ENCODE measurements around the gene HDGF. TPM values are rescaled to one million over a fixed set of nuclear protein-coding genes. Genes with fewer than 3 reads are reported as not detected.

The HDGF gene
- total RNA-seq, result 10 to 100 TPM; 78.2 to 97.7 TPM
- 133 TPM for polyA plus RNA-seq (ENCODE audit: insufficient read depth, low read depth, low replicate concordance)
- long read RNA-seq, donor 1, transcript HDGF-201 (6 exons, 2,380 nt), result major isoform, 25 of 34 reads
- long read RNA-seq, donor 1, partial matches to known transcripts, result 5 of 34 reads
- long read RNA-seq, donor 1, other reads (novel, unspliced or antisense), result 0 of 34 reads
- long read RNA-seq, donor 2, transcript HDGF-201 (6 exons, 2,380 nt), result major isoform, 13 of 20 reads
- long read RNA-seq, donor 2, partial matches to known transcripts, result 6 of 20 reads
- long read RNA-seq, donor 2, other reads (novel, unspliced or antisense), result 0 of 20 reads

DNA sequence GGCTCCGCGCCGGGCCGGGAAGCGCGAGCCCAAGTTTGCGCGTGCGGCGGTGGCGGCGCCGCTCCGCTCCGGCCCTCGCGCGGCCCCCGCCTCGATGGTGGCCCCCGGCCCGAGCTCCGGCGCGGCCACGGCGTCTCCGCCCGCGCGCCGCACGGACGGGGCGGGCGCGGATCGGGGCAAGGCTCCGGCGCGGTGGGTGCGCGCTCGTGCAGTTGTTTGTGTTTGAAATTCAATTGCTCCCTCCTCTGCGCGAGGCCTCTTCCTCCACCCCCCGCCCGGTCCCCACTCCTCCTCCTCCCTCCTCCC lies at the start of gene HDGF:
Gene HDGF, minus strand, starts transcription at position 225 of the 306 bp plus-strand sequence. CDS start 246 bp downstream, outside the sequence.
- 0% methylated on average over 1 to 22 of the region's 48 CpGs for WGBS, 2 donors
- intact Hi-C loops (cut with DNase I; ENCODE audit: low total_unique reads), result no loop called here
- Histone ChIP-seq H3K9me3 (no peaks in the 10 kb centered on the region), H3K27me3 (no peaks in the 10 kb centered on the region), H3K4me1 (peaks cover 46% of the 10 kb centered on the region), H3K36me3 (ENCODE audit: low read depth, missing control alignments) (no peaks in the 10 kb centered on the region), H3K27ac (peak within 1 kb of the TSS; percentile 97), H3K4me3 (peak within 1 kb of the TSS; percentile 78 to 99)
- no peak for DNase-seq
- TF ChIP-seq, protein P1, sequence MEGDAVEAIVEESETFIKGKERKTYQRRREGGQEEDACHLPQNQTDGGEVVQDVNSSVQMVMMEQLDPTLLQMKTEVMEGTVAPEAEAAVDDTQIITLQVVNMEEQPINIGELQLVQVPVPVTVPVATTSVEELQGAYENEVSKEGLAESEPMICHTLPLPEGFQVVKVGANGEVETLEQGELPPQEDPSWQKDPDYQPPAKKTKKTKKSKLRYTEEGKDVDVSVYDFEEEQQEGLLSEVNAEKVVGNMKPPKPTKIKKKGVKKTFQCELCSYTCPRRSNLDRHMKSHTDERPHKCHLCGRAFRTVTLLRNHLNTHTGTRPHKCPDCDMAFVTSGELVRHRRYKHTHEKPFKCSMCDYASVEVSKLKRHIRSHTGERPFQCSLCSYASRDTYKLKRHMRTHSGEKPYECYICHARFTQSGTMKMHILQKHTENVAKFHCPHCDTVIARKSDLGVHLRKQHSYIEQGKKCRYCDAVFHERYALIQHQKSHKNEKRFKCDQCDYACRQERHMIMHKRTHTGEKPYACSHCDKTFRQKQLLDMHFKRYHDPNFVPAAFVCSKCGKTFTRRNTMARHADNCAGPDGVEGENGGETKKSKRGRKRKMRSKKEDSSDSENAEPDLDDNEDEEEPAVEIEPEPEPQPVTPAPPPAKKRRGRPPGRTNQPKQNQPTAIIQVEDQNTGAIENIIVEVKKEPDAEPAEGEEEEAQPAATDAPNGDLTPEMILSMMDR (IDR thresholded peaks at IDR 0.05), result no peak
- no peak for TF ChIP-seq POLR2A (IDR thresholded peaks at IDR 0.05)

DNA sequence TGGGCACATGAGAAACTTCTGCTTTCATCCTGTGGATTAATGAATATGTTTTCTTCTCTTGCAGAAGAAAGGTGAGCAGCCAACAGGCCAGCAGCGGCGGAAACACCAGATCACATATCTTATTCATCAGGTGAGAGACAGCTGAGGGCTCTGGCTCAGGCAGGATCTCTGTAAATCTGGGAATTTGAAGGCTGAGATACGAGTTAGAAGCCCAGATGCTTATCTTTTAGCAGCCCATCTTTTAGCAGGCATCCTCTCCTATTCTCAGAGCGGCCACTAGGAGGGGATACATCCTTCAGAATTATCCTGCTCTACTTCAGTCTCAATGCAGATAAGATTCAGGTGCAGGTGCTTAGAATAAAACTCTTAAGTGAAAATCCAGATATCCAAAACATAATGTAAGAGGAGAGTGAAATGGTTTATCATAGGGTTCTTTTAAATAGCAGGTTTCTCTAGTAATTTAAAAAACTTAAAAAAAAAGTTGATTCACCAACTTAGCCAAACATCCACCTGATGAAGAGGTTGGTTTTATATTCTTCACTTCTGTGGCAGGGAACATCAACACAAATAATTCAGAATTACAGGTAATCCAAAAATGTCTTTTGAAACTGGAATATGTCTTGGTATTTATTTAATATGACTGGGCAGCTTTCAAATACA lies 45.9 kb upstream of the HDGF start:
- Histone ChIP-seq H3K4me3 (no peak overlapping the region), H3K27ac (no peak overlapping the region), H3K36me3 (ENCODE audit: low read depth, missing control alignments) (no peaks in the 10 kb centered on the region), H3K4me1 (peaks cover 11% of the 10 kb centered on the region), H3K9me3 (no peaks in the 10 kb centered on the region), H3K27me3 (no peaks in the 10 kb centered on the region)
- TF ChIP-seq, protein P1 (IDR thresholded peaks at IDR 0.05), result peak; percentile 56 to 79 (median 64)
- TF ChIP-seq POLR2A (IDR thresholded peaks at IDR 0.05), result no peak
- DNase-seq, result peak; percentile 59
- 59 to 69% methylated on average over 4 of the region's 4 CpGs for WGBS, 2 donors
- intact Hi-C loops (cut with DNase I; ENCODE audit: low total_unique reads), result no loop called here

DNA sequence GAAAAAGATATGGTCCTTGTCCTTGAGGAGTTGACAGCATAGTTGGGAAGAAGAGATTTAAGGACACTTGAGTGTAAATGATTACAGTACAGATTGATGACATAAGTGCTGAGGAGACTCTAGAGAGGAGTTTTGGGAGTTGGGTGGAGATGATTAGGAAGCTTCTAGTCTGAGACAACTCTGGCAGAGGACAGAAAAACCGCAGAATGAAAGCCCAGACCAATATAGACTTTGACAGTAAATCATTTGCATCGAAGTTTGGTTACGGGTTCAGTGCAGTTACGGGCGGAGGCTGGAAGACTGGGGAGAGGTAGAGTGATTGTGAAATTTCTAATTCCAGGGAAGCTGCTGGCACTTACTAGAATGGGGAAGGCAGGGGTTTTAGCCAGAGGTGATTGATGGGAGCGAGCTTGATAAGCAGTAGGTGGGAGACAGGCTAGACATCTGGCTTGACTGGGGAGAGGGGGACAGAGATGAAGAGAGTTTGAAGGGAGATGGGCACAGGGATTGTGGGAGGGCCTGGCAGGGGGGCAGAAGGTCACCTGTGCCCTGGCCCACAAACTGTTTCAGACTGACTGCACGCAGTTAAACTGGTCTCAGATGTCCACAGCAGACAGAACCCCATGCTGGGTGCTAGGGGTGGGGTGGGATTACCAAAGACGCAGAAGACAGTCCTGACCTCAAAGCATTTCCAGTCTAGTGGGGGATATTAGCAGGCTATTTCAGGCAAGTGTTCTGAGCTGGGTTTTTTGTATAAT lies 45.0 kb upstream of the HDGF start:
- Histone ChIP-seq H3K27me3 (no peaks in the 10 kb centered on the region), H3K4me3 (no peak overlapping the region), H3K4me1 (peaks cover 6% of the 10 kb centered on the region), H3K27ac (no peak overlapping the region), H3K36me3 (ENCODE audit: low read depth, missing control alignments) (no peaks in the 10 kb centered on the region), H3K9me3 (no peaks in the 10 kb centered on the region)
- TF ChIP-seq, protein P1 (IDR thresholded peaks at IDR 0.05), result no peak
- no peak for TF ChIP-seq POLR2A (IDR thresholded peaks at IDR 0.05)
- intact Hi-C loops (cut with DNase I; ENCODE audit: low total_unique reads), result no loop called here
- DNase-seq, result no peak
- WGBS, 2 donors, result 65 to 81% methylated on average over 8 of the region's 8 CpGs

DNA sequence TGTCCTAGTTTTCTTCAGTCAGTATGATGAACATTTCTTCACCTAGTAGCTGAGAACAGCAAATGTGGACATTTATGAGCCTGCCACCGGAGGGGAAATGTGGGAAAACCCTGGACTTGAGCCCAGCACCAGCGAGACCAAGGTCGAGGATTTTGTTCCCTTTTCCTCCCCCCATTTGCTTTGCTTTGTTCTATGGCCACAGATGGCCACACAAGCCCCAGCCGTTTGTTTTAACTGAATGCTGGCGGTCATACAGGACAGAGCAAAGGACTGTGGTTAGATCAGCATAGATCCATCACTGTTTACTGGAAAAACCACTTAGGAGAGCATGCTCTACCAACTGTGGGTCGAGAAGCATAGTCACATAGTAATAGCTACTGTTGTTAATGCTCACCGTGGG lies 44.3 kb upstream of the HDGF start:
- Histone ChIP-seq H3K36me3 (ENCODE audit: low read depth, missing control alignments) (no peaks in the 10 kb centered on the region), H3K9me3 (no peaks in the 10 kb centered on the region), H3K4me1 (no peaks in the 10 kb centered on the region), H3K27me3 (no peaks in the 10 kb centered on the region), H3K4me3 (no peak overlapping the region), H3K27ac (no peak overlapping the region)
- intact Hi-C loops (cut with DNase I; ENCODE audit: low total_unique reads), result no loop called here
- WGBS, 2 donors, result 42 to 43% methylated on average over 7 of the region's 7 CpGs
- TF ChIP-seq POLR2A (IDR thresholded peaks at IDR 0.05), result no peak
- TF ChIP-seq, protein P1 (IDR thresholded peaks at IDR 0.05), result no peak
- DNase-seq, result peak; percentile 29

All from testis (tissue), 5 donors.